K562 (cell line): ENCODE data around the gene ADD3.

Source experiments
- NR3C1 ChIP-seq: sonication (generic); formaldehyde crosslinking; IDR thresholded peaks from 2 replicates; pipeline ENCODE4 v1.8.1; 2022; ENCODE audit warnings: missing genetic modification reagents
- POLR2A ChIP-seq: fragments of 450-650 bp; conservative IDR thresholded peaks from 2 replicates; pipeline ENCODE4 v1.6.1; 2016
- POLR3A ChIP-seq: IDR thresholded peaks from 2 replicates; pipeline ENCODE4 v1.6.1; 2011; ENCODE audit warnings: borderline replicate concordance, mild to moderate bottlenecking, moderate library complexity; ENCODE audit not compliant: insufficient read length, insufficient read depth; ENCODE audit errors: extremely low read depth
- SMARCA5 ChIP-seq: fragments of 450-650 bp; IDR thresholded peaks from 2 replicates; pipeline ENCODE4 v1.6.1; 2016
- ZNF395 ChIP-seq: fragments of 200-800 bp; sonication (Bioruptor generic); IDR thresholded peaks from 2 replicates; pipeline ENCODE4 v1.6.1; 2017; ENCODE audit warnings: missing genetic modification characterization, missing compliant biosample characterization

DNA sequence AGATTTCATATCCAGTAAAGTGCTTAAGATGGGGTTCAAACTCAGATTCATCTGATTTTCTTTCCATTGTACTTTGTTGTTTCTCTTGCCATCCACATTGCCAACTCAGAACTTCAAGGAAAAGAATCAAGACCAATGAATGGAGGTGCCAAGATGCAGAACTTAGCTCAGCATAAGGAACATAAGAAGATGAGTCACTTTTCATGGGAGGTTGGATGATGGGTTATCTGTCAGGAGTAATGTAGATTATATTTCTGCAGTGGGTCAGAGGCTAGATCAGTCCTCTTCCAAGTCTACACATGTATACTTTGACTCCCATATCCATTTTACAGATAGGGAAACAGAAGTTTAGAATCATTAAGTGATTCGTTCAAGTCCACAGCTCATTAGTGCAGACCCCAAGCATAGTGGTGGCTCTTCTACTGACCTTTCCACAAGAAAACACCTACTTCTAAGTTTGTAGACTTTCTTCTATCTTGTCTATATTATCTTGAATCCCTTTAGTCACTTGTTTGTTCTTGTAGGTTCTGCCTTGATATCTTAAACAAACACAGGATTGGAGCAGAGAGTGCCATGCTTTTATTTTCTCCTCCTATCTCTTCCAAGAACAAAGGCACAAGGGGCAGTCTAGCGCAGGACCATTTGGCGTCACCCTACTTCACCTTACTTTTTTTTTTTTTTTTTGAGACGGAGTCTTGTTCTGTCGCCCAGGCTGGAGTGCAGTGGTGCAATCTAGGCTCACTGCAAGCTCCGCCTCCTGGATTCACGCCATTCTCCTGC lies 14.0 kb upstream of the ADD3 start:
- TF ChIP-seq POLR2A: no peak
- TF ChIP-seq SMARCA5: no peak
- TF ChIP-seq ZNF395 (CRISPR knock-in tag): no peak
- no peak for TF ChIP-seq POLR3A
- TF ChIP-seq NR3C1 (CRISPR knock-in tag): no peak
